Measurements from ENCODE around the gene CPSF4L.
"Not testable (repeated sequence)": the region's sequence is repeated elsewhere in the genome, so short reads cannot be mapped to it uniquely, and the experiment has no call there.

Gene CPSF4L

DNA sequence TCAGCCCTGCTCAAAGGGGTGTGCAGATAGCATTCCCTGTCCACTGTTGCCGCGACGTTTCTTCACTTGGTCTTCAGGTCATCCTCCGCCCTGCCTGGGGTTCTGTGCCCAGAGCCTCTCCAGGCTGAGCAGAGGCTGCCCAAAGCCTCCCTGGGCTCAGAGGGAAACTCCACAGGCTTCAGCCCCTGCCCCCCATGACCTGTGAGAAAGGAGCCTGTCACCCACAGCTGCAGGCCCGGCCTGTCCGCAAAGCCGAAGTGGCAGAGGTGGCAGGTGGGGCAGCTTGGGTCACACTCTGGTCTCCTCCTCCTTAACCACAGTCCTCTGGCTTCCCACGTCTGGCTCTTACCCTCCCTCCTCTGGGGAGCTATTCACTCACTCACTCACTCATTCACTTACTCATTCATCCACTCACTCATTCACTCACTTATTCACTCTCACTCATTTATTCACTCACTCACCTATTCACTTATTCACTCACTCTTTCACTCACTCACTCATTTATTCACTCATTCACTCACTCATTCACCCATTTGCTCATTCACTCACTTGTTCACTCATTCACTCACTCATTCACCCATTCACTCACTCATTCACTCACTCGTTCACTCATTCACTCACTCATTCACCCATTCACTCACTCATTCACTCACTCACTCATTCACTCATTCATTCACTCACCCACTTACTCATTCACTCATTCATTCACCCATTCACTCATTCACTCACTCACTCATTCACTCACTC lies 7.1 kb upstream of the CPSF4L start:
- DNase-seq (ENCODE audit: low read depth in 3 of 3), result no peak

DNA sequence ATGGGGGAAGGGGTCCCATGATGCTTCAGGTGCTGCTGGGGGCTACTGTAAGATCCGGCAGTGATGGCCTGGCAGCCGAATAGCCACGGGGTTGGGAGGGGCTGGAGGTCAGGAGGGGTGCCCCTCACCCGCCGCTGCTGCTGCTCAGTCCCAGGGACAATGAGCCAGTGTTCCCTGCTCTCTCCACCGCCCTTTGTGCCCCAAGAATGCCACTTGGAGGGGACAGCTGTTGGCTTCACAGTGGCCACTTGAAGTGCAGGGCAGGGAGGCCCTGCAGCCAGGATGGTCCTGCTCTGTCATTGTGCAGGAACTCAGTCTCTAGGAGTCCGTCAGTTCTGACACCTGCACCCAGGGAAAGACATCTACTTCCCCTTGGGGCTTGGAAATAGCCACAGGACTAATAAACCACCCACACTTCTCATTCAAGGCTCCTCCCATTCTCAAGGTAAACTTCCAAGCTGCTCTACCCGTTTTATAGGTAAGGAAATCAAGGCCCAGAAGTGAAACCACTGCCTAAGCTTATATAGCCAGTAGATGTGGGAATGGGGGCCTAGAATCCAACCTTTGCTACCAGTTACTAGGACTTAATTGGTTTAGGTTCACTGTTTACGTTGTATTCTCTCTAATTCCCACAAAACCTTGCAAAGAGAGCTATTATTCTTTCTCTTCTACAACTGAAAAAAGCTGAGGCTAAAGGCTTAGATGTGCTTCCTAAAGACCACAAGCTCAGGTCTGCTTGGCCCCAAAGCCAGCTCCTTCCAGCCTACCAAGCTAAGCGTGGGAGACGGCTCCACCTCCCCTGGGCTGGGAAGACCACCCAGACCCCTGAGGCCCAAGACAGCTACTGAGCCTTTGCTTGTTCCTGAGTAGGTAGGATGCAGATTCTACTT lies 6.2 kb upstream of the CPSF4L start:
- no peak for DNase-seq (ENCODE audit: low read depth in 3 of 3)

GRCh38 chr17:73266796-73267195 lies 5.1 kb upstream of the CPSF4L start:
- DNase-seq (ENCODE audit: low read depth in 3 of 3), result no peak

- DNase-seq (ENCODE audit: low read depth in 3 of 3), result no peak
These were observed 4.3 kb upstream of the CPSF4L start for GRCh38 chr17:73265646-73266640.

DNA sequence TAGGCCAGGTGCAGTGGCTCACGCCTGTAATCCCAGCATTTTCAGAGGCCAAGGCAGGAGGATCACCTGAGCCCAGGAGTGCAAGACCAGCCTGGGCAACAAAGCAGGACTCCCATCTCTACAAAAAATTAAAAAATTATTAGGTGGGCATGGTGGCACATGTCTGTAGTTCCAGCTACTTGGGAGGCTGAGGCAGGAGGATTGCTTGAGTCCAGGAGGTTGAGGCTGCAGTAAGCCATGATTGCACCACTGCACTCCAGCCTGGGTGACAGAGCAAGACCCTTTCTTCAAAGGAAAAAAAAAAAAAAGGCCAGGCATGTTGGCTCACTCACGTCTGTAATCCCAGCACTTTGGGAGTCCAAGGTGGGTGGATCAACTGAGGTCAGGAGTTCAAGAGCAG lies 2.8 kb upstream of the CPSF4L start:
- not testable (repeated sequence) for DNase-seq (ENCODE audit: low read depth in 3 of 3)

- DNase-seq (ENCODE audit: low read depth in 3 of 3), result no peak
These were observed 1.3 kb upstream of the CPSF4L start for GRCh38 chr17:73262676-73263642.

DNA sequence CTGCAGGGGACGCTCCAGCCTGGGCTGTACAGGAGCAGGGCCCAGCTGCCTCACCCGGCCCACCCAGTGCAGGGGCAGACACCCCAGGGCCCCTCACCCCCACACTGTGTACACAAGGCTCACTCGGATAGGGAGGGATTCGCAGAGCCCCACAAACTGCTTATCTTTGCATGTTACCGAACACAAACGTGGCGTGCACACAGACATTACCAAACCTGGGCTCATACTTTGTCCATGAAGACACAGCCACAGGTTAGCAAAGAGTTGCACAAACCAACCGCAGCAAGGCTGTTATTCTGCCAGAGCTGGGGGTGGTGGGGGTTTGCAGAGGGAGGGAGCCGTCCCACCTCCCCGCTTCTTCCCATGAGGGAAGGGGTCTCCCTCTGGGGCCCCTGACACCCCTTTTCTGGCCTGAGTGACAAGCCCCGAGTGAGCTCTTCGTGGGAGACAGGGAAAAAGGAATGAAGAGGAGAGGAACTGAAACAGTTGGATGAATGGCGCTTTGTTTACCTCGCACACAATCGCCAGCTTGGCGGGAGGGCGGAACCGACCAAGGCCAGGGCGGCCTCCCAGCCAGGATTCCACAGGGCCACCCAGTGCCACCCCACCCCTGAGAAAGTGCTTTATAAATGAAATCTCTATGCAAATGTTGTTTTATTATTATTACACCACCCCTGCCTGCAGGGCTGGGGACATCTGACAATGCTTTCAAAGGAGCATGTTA lies 434 bp upstream of the CPSF4L start:
- no peak for DNase-seq (ENCODE audit: low read depth in 3 of 3)

DNA sequence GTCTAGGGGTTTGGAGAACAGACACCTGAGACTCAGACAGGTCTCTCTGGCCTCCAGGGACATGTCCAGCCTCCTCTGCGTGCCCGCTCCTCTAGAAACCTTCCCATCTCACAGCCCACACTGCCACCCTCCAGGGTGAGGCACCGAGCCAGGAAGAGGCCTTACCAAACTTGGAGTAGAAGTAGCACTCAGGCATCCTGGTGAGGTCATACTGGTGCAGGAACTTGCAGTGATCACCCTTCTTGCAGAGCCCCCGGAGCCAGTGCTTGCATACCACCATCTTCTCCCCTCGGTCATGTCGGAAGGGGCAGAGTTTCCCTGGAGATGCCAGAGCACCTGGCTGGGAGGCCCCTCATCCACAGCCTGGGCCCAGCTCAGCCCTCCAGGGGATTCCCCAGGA lies 4.2 kb downstream of the CPSF4L start:
- no peak for DNase-seq (ENCODE audit: low read depth in 3 of 3)

DNA sequence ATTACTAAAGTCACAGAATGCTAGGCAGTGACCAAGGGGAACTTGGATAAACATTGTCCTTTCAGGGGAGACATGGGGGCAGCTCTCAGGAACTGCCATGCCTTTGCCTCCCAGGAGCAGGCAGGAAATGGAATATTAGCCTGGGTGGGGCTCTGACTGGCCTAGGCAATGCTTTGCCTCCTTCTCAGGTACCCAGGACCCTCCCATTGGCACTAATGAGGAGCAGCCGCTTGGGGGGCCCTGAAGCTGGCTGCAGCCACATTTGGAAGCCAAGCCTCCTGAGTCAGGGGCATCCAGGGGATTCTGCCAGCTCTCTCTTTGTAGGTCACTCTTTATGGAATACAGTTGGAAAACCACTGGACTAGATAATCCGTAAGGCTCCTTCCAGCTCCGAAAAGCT lies 5.5 kb downstream of the CPSF4L start:
- DNase-seq (ENCODE audit: low read depth in 3 of 3), result no peak

GRCh38 chr17:73255671-73256181 lies 6.0 kb downstream of the CPSF4L start:
- peak; percentile 17 to 25 (median 22) for DNase-seq (ENCODE audit: low read depth in 3 of 3)

DNA sequence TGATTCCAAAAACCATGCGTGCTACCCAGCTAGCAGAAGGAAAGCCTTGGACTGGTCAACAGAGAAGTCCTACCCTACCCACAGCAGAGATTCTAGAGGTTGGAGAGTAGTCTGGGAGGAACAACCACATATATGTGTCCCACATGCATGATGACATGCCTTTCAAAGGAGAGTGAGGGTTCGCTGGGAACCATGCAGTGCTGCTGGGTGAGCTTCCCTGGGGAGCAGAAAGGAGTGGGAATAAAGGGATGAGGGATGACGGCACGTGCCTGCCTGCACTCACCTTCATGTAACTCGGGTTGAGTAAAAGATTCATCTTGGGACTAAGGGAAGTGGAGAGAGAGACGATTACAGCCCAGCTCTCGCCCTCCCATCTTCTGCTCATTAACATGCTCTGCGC lies 9.8 kb downstream of the CPSF4L start:
- DNase-seq (ENCODE audit: low read depth in 3 of 3), result no peak

DNA sequence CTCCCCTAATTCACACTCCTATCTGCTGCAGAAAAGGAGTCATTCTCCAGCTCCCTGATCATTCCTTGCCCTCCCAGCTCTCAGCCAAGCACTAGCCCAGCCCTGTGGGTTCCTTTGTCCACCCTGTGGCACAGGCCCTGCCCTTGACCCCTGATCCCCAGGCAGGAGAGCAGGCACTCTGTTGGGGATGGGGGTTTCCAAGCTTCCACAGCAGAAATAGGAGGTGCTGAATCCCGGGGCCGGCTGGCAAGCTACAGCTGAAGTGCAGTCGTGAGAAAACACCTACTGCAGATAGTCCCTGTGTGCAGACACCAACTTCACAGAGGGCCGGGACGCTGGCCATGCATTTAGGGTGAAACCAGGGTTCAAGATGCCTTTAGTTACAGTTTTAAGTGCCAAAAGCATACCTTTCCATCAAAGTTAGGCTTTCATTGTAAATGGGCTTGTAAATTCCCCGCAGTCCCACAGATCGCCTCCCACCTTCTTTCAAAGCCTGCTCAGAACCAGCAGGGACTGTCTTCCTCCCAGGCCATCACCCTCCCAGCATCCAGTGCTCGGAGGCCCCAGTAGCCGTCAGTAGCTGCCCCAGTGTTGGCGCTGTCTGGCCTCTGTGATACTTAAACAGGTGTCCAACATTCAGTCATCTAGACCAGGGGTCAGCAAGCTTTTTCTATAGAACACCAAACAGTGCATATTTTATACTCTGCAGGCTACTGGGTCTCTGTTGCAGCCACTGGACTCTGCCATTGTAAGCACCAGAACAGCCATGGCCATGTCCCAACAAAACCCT lies 10.6 kb downstream of the CPSF4L start:
- DNase-seq (ENCODE audit: low read depth in 3 of 3), result no peak

GRCh38 chr17:73249700-73250099 lies 12.0 kb downstream of the CPSF4L start:
- no peak for DNase-seq (ENCODE audit: low read depth in 3 of 3)

GRCh38 chr17:73248532-73248931 lies 13.1 kb downstream of the CPSF4L start:
- no peak for DNase-seq (ENCODE audit: low read depth in 3 of 3)

GRCh38 chr17:73247726-73248125 lies 14.0 kb downstream of the CPSF4L start:
- no peak for DNase-seq (ENCODE audit: low read depth in 3 of 3)

DNA sequence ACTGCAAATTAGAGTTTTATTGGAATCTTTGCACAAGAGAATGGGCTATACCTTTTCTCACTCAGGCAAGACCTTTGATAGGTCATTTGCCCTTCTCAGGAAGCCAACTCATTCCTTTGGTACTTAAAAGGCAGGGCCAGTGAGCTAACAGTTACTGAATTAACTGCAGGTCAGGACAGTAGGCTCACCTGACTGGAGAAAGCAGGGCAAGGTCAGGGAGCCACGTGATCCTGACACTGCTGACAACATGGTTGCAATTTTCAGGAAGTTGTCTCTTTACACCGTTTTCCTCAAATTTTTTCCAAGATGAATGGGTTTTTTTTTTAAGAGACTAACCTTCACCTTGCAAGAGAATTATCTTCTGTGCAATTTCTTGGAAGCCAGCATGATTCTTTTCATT lies 21.1 kb downstream of the CPSF4L start:
- no peak for DNase-seq (ENCODE audit: low read depth in 3 of 3)

DNA sequence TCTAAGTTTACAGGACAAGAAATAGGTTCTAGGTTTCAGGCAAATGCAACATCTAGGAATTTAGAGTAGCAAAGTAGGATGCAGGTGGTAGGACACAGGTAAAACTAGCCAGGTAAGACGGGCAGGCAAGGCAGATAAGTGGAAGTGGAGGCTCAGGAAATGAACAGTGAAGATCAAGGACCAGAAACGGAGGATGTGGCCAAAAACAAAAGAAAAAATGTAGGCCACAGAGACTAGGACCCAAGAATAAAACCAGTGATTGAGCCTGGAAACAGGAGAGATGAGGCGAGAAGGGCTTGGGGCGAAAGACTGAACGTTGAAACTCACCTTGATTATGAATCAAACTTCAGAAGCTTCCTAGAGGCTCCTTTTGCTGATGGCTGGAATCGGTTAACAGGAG lies 24.0 kb downstream of the CPSF4L start:
- no peak for DNase-seq (ENCODE audit: low read depth in 3 of 3)

GRCh38 chr17:73234736-73235135 lies 26.9 kb downstream of the CPSF4L start:
- DNase-seq (ENCODE audit: low read depth in 3 of 3), result no peak

Data from stimulated activated CD4-positive, alpha-beta T cell treated with anti-CD3 and anti-CD28 coated beads, TNF-alpha, amount 100 ng/mL, for 4 hours (primary cell).